OCI-LY7 (cell line): ENCODE data around the gene MTERF4. TPM values are rescaled to one million over a fixed set of nuclear protein-coding genes. Genes with fewer than 3 reads are reported as not detected.

Experiments
- Bru-seq: library from RNA; stranded (reverse); fragments of 400-500 nt; gene quantifications from one replicate; lab custom pipeline; 2021; lab: Mats Ljungman, UMichigan
- BruChase-seq, 2 experiments: library from RNA; stranded (reverse); fragments of 400-500 nt; gene quantifications; one replicate each; lab custom pipeline; 2021; lab: Mats Ljungman, UMichigan
- BruUV-seq: library from RNA; stranded (reverse); fragments of 400-500 nt; replicated peaks from 2 replicates; lab custom pipeline; 2021; lab: Mats Ljungman, UMichigan
- CTCF ChIA-PET: fragments of 300-600 bp; sonication (Branson Sonifier 250); formaldehyde crosslinking; loops from one replicate; lab custom pipeline; 2022; ENCODE audit warnings: antibody characterized with exemption; ENCODE audit not compliant: unreplicated experiment; lab: Charles Lee
- POLR2A ChIA-PET: fragments of 300-600 bp; sonication (Branson Sonifier 250); formaldehyde crosslinking; loops from one replicate; lab custom pipeline; 2022; ENCODE audit warnings: antibody characterized with exemption; lab: Charles Lee
- DNase-seq: peaks from one replicate; pipeline ENCODE4 v3.0.0-alpha.2; 2015; ENCODE audit warnings: low spot score
- H2AFZ ChIP-seq: fragments of 200-600 bp; sonication (generic), shearing (Covaris generic); 2 replicates; pipeline ENCODE4 v1.6.1; 2014; ENCODE audit warnings: mild to moderate bottlenecking, antibody characterized with exemption, low read length, moderate library complexity
- H3K27ac ChIP-seq: fragments of 200-600 bp; sonication (generic); 2 replicates; pipeline ENCODE4 v1.5.1; 2014; ENCODE audit warnings: mixed run types, low read depth, mild to moderate bottlenecking, moderate library complexity, low read length, inconsistent platforms; ENCODE audit not compliant: poor library complexity, severe bottlenecking
- H3K36me3 ChIP-seq: fragments of 200-600 bp; sonication (generic); 2 replicates; pipeline ENCODE4 v1.6.1; 2014; ENCODE audit warnings: mild to moderate bottlenecking, antibody characterized with exemption, low read length, moderate library complexity, mixed read lengths; ENCODE audit not compliant: insufficient read depth
- H3K4me1 ChIP-seq: fragments of 200-600 bp; sonication (generic); 2 replicates; pipeline ENCODE4 v1.5.1; 2014; ENCODE audit warnings: mild to moderate bottlenecking, low read length; ENCODE audit not compliant: insufficient read depth, poor library complexity, severe bottlenecking
- H3K4me2 ChIP-seq: fragments of 200-600 bp; sonication (generic); 2 replicates; pipeline ENCODE4 v1.6.1; 2014; ENCODE audit warnings: mild to moderate bottlenecking, low read length
- H3K4me3 ChIP-seq: fragments of 200-600 bp; sonication (generic); 2 replicates; pipeline ENCODE4 v1.5.1; 2014; ENCODE audit warnings: mild to moderate bottlenecking, low read depth, low read length; ENCODE audit not compliant: poor library complexity, severe bottlenecking
- H3K79me2 ChIP-seq: fragments of 200-600 bp; sonication (generic); 2 replicates; pipeline ENCODE4 v1.6.1; 2016; ENCODE audit warnings: low read depth, mild to moderate bottlenecking, low read length, moderate library complexity, mixed read lengths; ENCODE audit not compliant: insufficient read depth
- H3K9me2 ChIP-seq: fragments of 200-600 bp; sonication (generic); 2 replicates; pipeline ENCODE4 v1.6.1; 2016; ENCODE audit warnings: mild to moderate bottlenecking, low read length, mixed read lengths; ENCODE audit not compliant: insufficient read depth
- H3K9me3 ChIP-seq: fragments of 200-600 bp; sonication (generic); 2 replicates; pipeline ENCODE4 v1.6.1; 2014; ENCODE audit warnings: mild to moderate bottlenecking, mixed run types, low read length, mixed read lengths
- H4K20me1 ChIP-seq: fragments of 200-600 bp; sonication (generic); 2 replicates; pipeline ENCODE4 v1.6.1; 2014; ENCODE audit warnings: mild to moderate bottlenecking, antibody characterized with exemption, low read length, moderate library complexity, mixed read lengths; ENCODE audit not compliant: insufficient read depth
- EZH2phosphoT487 ChIP-seq: fragments of 200-600 bp; sonication (generic); IDR thresholded peaks from 2 replicates; pipeline ENCODE4 v1.6.1; 2018; ENCODE audit warnings: low read depth, borderline replicate concordance, mild to moderate bottlenecking, mixed run types, antibody characterized with exemption, low read length, moderate library complexity, mixed read lengths
- intact Hi-C: fragments of 100-400 bp; cut with micrococcal nuclease; formaldehyde crosslinking; loops from one replicate; pipeline ENCODE4 v1.10.0; 2022; ENCODE audit not compliant: unreplicated experiment
- long read RNA-seq: library from polyadenylated mRNA; stranded (forward); transcript quantifications from one replicate; pipeline ENCODE4 v2.0.0, GENCODE V29; 2022
- total RNA-seq, 2 experiments: library from RNA; depleted of rRNA in 1 of 2; stranded (reverse); fragments of >200 nt in 1 of 2; shearing (Covaris generic) in 1 of 2; gene quantifications; 2 replicates each; pipeline ENCODE4 v1.2.3, GENCODE V29; 2014 to 2022
- TF ChIP-seq, protein P1 (sequence below): fragments of 200-600 bp; sonication (generic); conservative IDR thresholded peaks from 2 replicates; pipeline ENCODE4 v1.5.1; 2014; ENCODE audit warnings: mild to moderate bottlenecking, antibody characterized with exemption, low read length, moderate library complexity, mixed read lengths

MTERF4 gene, protein sequence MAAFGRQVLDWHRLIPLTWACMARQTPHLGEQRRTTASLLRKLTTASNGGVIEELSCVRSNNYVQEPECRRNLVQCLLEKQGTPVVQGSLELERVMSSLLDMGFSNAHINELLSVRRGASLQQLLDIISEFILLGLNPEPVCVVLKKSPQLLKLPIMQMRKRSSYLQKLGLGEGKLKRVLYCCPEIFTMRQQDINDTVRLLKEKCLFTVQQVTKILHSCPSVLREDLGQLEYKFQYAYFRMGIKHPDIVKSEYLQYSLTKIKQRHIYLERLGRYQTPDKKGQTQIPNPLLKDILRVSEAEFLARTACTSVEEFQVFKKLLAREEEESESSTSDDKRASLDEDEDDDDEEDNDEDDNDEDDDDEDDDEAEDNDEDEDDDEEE
- total RNA-seq (2014; rRNA removed; shearing (Covaris generic)) (57.7 and 58.9 TPM in 2 replicates), total RNA-seq (2022) (48.2 and 52.8 TPM in 2 replicates), Bru-seq, nascent RNA (percentile 78 among the genes with signal in this experiment), BruChase-seq, experiment 1, labeled RNA remaining after a 6-hour chase (percentile 80 among the genes with signal in this experiment), BruChase-seq, experiment 2, labeled RNA remaining after a 2-hour chase (percentile 88 among the genes with signal in this experiment)
- long read RNA-seq, transcript MTERF4-202 (4 exons, 1,637 nt): major isoform, 9 of 36 reads
- long read RNA-seq, partial matches to known transcripts: 8 of 36 reads
- long read RNA-seq, other reads (novel, unspliced or antisense): 15 of 36 reads

DNA sequence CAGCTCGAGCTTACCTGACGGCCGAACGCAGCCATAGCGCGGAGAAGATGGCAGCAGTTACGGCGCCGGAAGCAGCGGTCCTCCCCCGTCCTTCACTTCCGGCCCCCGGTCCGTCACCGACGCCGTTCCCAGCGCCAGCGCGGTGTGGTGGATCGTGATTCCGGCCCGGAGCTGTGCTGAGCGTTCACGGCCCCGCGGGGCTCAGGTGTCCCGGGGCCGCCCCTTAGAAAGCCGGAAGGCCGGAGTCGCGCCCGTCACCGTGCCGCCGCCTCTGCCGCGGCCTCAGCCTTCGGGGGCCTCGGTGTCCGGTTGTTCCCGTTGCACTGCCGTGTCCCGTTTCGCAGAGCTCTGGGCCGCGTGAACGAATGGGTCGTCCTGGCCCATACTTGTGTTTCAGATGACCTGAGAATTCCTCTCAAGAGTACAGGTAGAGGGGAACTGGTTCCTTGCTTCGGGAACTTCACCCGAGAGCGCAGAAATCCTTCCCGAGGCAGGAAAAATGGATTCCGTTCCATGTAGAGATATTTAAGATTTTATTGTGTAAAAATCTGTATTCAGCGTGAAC is at the start of gene MTERF4:
Gene MTERF4 (minus strand): TSS at position 49 of the 565 bp plus-strand sequence. CDS start 14 bp downstream, at position 35.
- ChIA-PET CTCF (no interaction called here), POLR2A (interaction anchor here (0.6 kb wide), 1 partner anchor 706 kb away, joined by 3 read pairs; no protein-coding TSS in a partner anchor)
- peak within 1 kb of the TSS; percentile 98 for H3K4me2 ChIP-seq
- intact Hi-C loops: loop anchor here (1.0 to 2.0 kb wide), 2 partner anchors 48 to 584 kb away; partner anchors contain the start of genes DTYMK and PPP1R7
- H3K4me3 ChIP-seq: peak within 1 kb of the TSS; percentile 82
- no peak for TF ChIP-seq EZH2phosphoT487
- TF ChIP-seq, protein P1, sequence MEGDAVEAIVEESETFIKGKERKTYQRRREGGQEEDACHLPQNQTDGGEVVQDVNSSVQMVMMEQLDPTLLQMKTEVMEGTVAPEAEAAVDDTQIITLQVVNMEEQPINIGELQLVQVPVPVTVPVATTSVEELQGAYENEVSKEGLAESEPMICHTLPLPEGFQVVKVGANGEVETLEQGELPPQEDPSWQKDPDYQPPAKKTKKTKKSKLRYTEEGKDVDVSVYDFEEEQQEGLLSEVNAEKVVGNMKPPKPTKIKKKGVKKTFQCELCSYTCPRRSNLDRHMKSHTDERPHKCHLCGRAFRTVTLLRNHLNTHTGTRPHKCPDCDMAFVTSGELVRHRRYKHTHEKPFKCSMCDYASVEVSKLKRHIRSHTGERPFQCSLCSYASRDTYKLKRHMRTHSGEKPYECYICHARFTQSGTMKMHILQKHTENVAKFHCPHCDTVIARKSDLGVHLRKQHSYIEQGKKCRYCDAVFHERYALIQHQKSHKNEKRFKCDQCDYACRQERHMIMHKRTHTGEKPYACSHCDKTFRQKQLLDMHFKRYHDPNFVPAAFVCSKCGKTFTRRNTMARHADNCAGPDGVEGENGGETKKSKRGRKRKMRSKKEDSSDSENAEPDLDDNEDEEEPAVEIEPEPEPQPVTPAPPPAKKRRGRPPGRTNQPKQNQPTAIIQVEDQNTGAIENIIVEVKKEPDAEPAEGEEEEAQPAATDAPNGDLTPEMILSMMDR: no peak
- peak within 1 kb of the TSS; percentile 93 for H2AFZ ChIP-seq
- H3K9me3 ChIP-seq: no peaks in the 10 kb centered on the region
- TSS peak; percentile 97 for BruUV-seq
- H3K36me3 ChIP-seq: peaks cover 33% of the 10 kb centered on the region
- H3K4me1 ChIP-seq: peaks cover 33% of the 10 kb centered on the region
- DNase-seq: peak; percentile 93
- H4K20me1 ChIP-seq: peaks cover 4% of the 10 kb centered on the region; the same call in 1 of the 2 replicates
- H3K79me2 ChIP-seq: peaks cover 45% of the 10 kb centered on the region; the same call in 1 of the 2 replicates
- peak within 1 kb of the TSS; percentile 63 for H3K27ac ChIP-seq
- no peaks in the 10 kb centered on the region for H3K9me2 ChIP-seq

DNA sequence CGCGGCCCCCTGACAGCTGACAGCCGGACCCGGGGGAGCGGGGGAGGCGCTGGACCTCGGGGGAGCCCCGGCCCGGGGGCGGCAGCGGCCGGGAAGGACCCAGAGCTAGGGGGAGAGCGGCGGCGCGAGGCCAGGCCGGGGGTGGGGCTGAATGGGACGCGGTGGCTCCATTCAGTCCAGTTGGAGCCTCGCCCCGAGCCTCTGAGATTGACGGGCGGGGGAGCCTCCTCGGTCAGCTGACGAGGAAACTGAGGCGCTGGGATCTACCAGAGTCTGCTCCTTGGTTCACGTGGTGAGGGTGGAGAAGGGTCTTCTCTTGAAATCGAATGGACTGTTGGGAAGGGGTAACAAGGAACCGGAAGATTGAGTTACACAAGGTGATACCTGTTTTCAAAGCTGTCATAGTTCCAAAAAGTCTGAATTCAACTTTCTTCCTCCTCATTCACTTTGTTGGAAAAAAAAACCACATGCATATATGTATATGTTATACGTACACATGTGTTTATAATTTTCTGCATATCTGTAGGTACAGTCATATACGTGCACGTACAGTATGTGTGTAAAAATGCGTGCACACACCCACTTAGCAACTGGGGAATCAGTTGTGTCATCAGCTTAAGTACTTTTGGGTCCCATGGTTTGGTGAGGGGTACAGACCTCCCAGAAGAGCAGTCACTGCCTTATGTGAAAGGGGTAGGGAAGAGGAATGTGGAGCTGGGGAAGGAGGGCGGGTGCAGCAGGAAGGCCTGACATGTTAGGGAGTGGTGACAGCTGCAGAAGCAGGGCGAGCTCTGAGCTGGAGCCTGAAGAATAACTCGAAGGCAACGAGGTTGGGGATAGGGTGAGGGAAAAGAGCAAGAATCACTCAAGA is 48.8 kb upstream of the MTERF4 start:
- no peaks in the 10 kb centered on the region for H3K9me2 ChIP-seq
- peak overlapping the region; percentile 86 for H2AFZ ChIP-seq
- peaks cover 37% of the 10 kb centered on the region for H3K4me1 ChIP-seq
- POLR2A ChIA-PET: interaction anchor here (0.6 to 0.9 kb wide), 4 partner anchors 10 to 355 kb away, joined by 3 to 8 read pairs (median 3); no protein-coding TSS in a partner anchor
- peak overlapping the region; percentile 94 for H3K4me3 ChIP-seq
- H3K9me3 ChIP-seq: no peaks in the 10 kb centered on the region
- no peak for TF ChIP-seq EZH2phosphoT487
- TF ChIP-seq, protein P1: 0 out of 2 replicates have a peak, but pooled peaks have one; percentile 14
- BruUV-seq: no TSS peak
- peak overlapping the region; percentile 95 for H3K4me2 ChIP-seq
- CTCF ChIA-PET: no interaction called here
- intact Hi-C loops: loop anchor here (1.0 kb wide), 1 partner anchor 49 kb away; the partner anchor contains the start of gene MTERF4
- peaks cover 39% of the 10 kb centered on the region; the same call in 1 of the 2 replicates for H3K79me2 ChIP-seq
- peaks cover 16% of the 10 kb centered on the region for H4K20me1 ChIP-seq
- H3K36me3 ChIP-seq: peaks cover 16% of the 10 kb centered on the region
- peak; percentile 16 for DNase-seq
- H3K27ac ChIP-seq: peak overlapping the region; percentile 23
